Calu3 (cell line): Measurements from ENCODE around the gene CDKN2C. TPM values are rescaled to one million over a fixed set of nuclear protein-coding genes. Genes with fewer than 3 reads are reported as not detected.

Source experiments
- BruUV-seq: library from RNA; stranded (reverse); fragments of 400-500 nt; replicated peaks from 2 replicates; lab custom pipeline; 2021; lab: Mats Ljungman, UMichigan
- CTCF ChIA-PET: fragments of 300-600 bp; sonication (Branson Sonifier 250); formaldehyde crosslinking; loops from one replicate; lab custom pipeline; 2022; ENCODE audit warnings: antibody characterized with exemption; lab: Charles Lee
- DNase-seq: peaks from one replicate; pipeline ENCODE4 v3.0.0; 2022
- H3K27ac Mint-ChIP-seq: one replicate; pipeline ENCODE4 v1.8.0; 2022; ENCODE audit warnings: mixed read lengths; ENCODE audit not compliant: unreplicated experiment
- H3K27me3 Mint-ChIP-seq: one replicate; pipeline ENCODE4 v1.8.0; 2022; ENCODE audit warnings: mixed read lengths; ENCODE audit not compliant: unreplicated experiment
- H3K36me3 Mint-ChIP-seq: one replicate; pipeline ENCODE4 v1.8.0; 2022; ENCODE audit warnings: mild to moderate bottlenecking, moderate library complexity, mixed read lengths; ENCODE audit not compliant: insufficient read depth, unreplicated experiment
- H3K4me1 Mint-ChIP-seq: one replicate; pipeline ENCODE4 v1.8.0; 2022; ENCODE audit warnings: mild to moderate bottlenecking, low read depth, mixed read lengths; ENCODE audit not compliant: unreplicated experiment
- H3K4me3 Mint-ChIP-seq: one replicate; pipeline ENCODE4 v1.8.0; 2022; ENCODE audit warnings: mild to moderate bottlenecking, low read depth, moderate library complexity, mixed read lengths; ENCODE audit not compliant: unreplicated experiment
- H3K9me3 Mint-ChIP-seq: one replicate; pipeline ENCODE4 v1.8.0; 2022; ENCODE audit warnings: low read depth, mixed read lengths; ENCODE audit not compliant: unreplicated experiment
- CTCF ChIP-seq: fragments of 200-600 bp; IDR thresholded peaks from one replicate; pipeline ENCODE4 v1.8.0; 2022; ENCODE audit warnings: antibody characterized with exemption; ENCODE audit not compliant: unreplicated experiment
- intact Hi-C: fragments of 100-400 bp; cut with micrococcal nuclease; formaldehyde crosslinking; loops from one replicate; pipeline ENCODE4 v1.10.0; 2022; ENCODE audit not compliant: unreplicated experiment
- total RNA-seq: library from RNA; stranded (reverse); gene quantifications from 2 replicates; pipeline ENCODE4 v1.2.3, GENCODE V29; 2022

The CDKN2C gene
- total RNA-seq, 1 experiment from 2014 or later = 40.2 TPM

GRCh38 chr1:50976890-50977574, 7.0 kb downstream of the CDKN2C start:
- peak; percentile 47 for DNase-seq
- Mint-ChIP-seq H3K27ac (peak overlapping the region; percentile 96), H3K4me3 (peak overlapping the region; percentile 78), H3K9me3 (no peaks in the 10 kb centered on the region), H3K4me1 (peaks cover 26% of the 10 kb centered on the region), H3K36me3 (peaks cover 63% of the 10 kb centered on the region), H3K27me3 (no peaks in the 10 kb centered on the region)
- BruUV-seq = TSS peak; percentile 73
- intact Hi-C loops = no loop called here
- CTCF ChIA-PET = interaction anchor here (2.4 kb wide), 1 partner anchor 104 kb away, joined by 10 read pairs; no protein-coding TSS in a partner anchor
- no peak for TF ChIP-seq CTCF

- intact Hi-C loops = no loop called here
Observed at GRCh38 chr1:50977575-50978143, 7.6 kb downstream of the CDKN2C start.

GRCh38 chr1:50978144-50978851, 8.3 kb downstream of the CDKN2C start:
- peak; percentile 82 for DNase-seq
- H3K4me1 Mint-ChIP-seq = peaks cover 24% of the 10 kb centered on the region

More at GRCh38 chr1:50977575-50978143, 7.6 kb downstream of the CDKN2C start:
- peak overlapping the region; percentile 78 for H3K4me3 Mint-ChIP-seq
- CTCF ChIA-PET = interaction anchor here (2.4 kb wide), 1 partner anchor 105 kb away, joined by 10 read pairs; no protein-coding TSS in a partner anchor
- H3K36me3 Mint-ChIP-seq = peaks cover 58% of the 10 kb centered on the region
- peaks cover 26% of the 10 kb centered on the region for H3K4me1 Mint-ChIP-seq
- DNase-seq = peak; percentile 64
- no peak for TF ChIP-seq CTCF
- H3K27me3 Mint-ChIP-seq = no peaks in the 10 kb centered on the region
- H3K27ac Mint-ChIP-seq = peak overlapping the region; percentile 96
- H3K9me3 Mint-ChIP-seq = no peaks in the 10 kb centered on the region
- BruUV-seq = no TSS peak

More at GRCh38 chr1:50978144-50978851, 8.3 kb downstream of the CDKN2C start:
- Mint-ChIP-seq H3K9me3 (no peaks in the 10 kb centered on the region), H3K27ac (peak overlapping the region; percentile 96), H3K4me3 (peak overlapping the region; percentile 78), H3K27me3 (no peaks in the 10 kb centered on the region), H3K36me3 (peaks cover 52% of the 10 kb centered on the region)
- CTCF ChIA-PET = interaction anchor here (0.6 to 2.4 kb wide), 2 partner anchors 105 to 202 kb away, joined by 7 to 10 read pairs; no protein-coding TSS in a partner anchor
- no TSS peak for BruUV-seq
- TF ChIP-seq CTCF = no peak
- intact Hi-C loops = no loop called here
